Liver (tissue), 3 donors: Measurements from ENCODE around the gene TTC5.

Source experiments
- ATF3 ChIP-seq: IDR thresholded peaks from 2 replicates; pipeline ENCODE4 v1.6.1; 2016; ENCODE audit warnings: antibody characterized with exemption
- CTCF ChIP-seq: fragments of 150-350 bp; IDR thresholded peaks from 2 replicates; pipeline ENCODE4 v1.5.1; 2017; ENCODE audit warnings: improper control_type of control experiment, low read depth, low read length; ENCODE audit not compliant: missing input control
- EGR1 ChIP-seq, 2 donors: IDR thresholded peaks; 2 replicates each; pipeline ENCODE4 v1.6.1; 2016 to 2018; ENCODE audit warnings: antibody characterized with exemption in 2 of 2, low read depth in 2 of 2
- FOXA2 ChIP-seq: IDR thresholded peaks from 2 replicates; pipeline ENCODE4 v1.6.1; 2016; ENCODE audit warnings: antibody characterized with exemption
- HNF4A ChIP-seq, 2 donors: conservative IDR thresholded peaks; 2 replicates each; pipeline ENCODE4 v1.6.1; 2016; ENCODE audit warnings: antibody characterized with exemption in 2 of 2, mild to moderate bottlenecking in 2 of 2
- HNF4G ChIP-seq: IDR thresholded peaks from 2 replicates; pipeline ENCODE4 v1.6.1; 2016; ENCODE audit warnings: antibody characterized with exemption
- NR2F2 ChIP-seq: IDR thresholded peaks from 2 replicates; pipeline ENCODE4 v1.6.1; 2016; ENCODE audit warnings: antibody characterized with exemption
- RAD21 ChIP-seq, 2 donors: IDR thresholded peaks; 2 replicates each; pipeline ENCODE4 v1.6.1; 2016; ENCODE audit warnings: antibody characterized with exemption in 2 of 2, mild to moderate bottlenecking in 2 of 2
- RXRA ChIP-seq, 2 donors: IDR thresholded peaks; 2 replicates each; pipeline ENCODE4 v1.6.1; 2017 to 2018; ENCODE audit warnings: antibody characterized with exemption in 2 of 2, mild to moderate bottlenecking in 1 of 2
- SP1 ChIP-seq: IDR thresholded peaks from 2 replicates; pipeline ENCODE4 v1.6.1; 2018; ENCODE audit warnings: antibody characterized with exemption, mild to moderate bottlenecking
- TAF1 ChIP-seq: conservative IDR thresholded peaks from 2 replicates; pipeline ENCODE4 v1.6.1; 2016; ENCODE audit warnings: antibody characterized with exemption, mild to moderate bottlenecking
- YY1 ChIP-seq: IDR thresholded peaks from 2 replicates; pipeline ENCODE4 v1.6.1; 2016; ENCODE audit warnings: antibody characterized with exemption, mild to moderate bottlenecking
- TF ChIP-seq, protein P1 (sequence below): IDR thresholded peaks from 2 replicates; pipeline ENCODE4 v1.6.1; 2016; ENCODE audit warnings: antibody characterized with exemption, mild to moderate bottlenecking
- TF ChIP-seq, protein P2 (sequence below): IDR thresholded peaks from 2 replicates; pipeline ENCODE4 v1.6.1; 2016; ENCODE audit warnings: antibody characterized with exemption
- donor health status: healthy.
- donor health status: healthy.

- TF ChIP-seq, protein P1, sequence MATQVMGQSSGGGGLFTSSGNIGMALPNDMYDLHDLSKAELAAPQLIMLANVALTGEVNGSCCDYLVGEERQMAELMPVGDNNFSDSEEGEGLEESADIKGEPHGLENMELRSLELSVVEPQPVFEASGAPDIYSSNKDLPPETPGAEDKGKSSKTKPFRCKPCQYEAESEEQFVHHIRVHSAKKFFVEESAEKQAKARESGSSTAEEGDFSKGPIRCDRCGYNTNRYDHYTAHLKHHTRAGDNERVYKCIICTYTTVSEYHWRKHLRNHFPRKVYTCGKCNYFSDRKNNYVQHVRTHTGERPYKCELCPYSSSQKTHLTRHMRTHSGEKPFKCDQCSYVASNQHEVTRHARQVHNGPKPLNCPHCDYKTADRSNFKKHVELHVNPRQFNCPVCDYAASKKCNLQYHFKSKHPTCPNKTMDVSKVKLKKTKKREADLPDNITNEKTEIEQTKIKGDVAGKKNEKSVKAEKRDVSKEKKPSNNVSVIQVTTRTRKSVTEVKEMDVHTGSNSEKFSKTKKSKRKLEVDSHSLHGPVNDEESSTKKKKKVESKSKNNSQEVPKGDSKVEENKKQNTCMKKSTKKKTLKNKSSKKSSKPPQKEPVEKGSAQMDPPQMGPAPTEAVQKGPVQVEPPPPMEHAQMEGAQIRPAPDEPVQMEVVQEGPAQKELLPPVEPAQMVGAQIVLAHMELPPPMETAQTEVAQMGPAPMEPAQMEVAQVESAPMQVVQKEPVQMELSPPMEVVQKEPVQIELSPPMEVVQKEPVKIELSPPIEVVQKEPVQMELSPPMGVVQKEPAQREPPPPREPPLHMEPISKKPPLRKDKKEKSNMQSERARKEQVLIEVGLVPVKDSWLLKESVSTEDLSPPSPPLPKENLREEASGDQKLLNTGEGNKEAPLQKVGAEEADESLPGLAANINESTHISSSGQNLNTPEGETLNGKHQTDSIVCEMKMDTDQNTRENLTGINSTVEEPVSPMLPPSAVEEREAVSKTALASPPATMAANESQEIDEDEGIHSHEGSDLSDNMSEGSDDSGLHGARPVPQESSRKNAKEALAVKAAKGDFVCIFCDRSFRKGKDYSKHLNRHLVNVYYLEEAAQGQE: no peak
- TF ChIP-seq, protein P2, sequence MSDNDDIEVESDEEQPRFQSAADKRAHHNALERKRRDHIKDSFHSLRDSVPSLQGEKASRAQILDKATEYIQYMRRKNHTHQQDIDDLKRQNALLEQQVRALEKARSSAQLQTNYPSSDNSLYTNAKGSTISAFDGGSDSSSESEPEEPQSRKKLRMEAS: no peak
- TF ChIP-seq CTCF: no peak
- no peak for TF ChIP-seq ATF3
- no peak for TF ChIP-seq SP1
- no peak for TF ChIP-seq RAD21 (IDR thresholded peaks at IDR 0.05)
- no peak for TF ChIP-seq YY1
- no peak for TF ChIP-seq TAF1
- TF ChIP-seq HNF4A (conservative IDR thresholded peaks at IDR 0.05): no peak
- TF ChIP-seq HNF4G: no peak
- no peak for TF ChIP-seq FOXA2
- no peak for TF ChIP-seq NR2F2
- TF ChIP-seq RXRA (IDR thresholded peaks at IDR 0.05): no peak
- TF ChIP-seq EGR1 (IDR thresholded peaks at IDR 0.05; ENCODE audit: low read depth in 2 of 2): no peak
These were observed 12.0 kb upstream of the TTC5 start for GRCh38 chr14:20317720-20318119.
